Measurements from ENCODE around the gene CCDC146.

The CCDC146 gene

GRCh38 chr7:77247206-77247850, 124.9 kb downstream of the CCDC146 start:
- peak; percentile 74 for DNase-seq (ENCODE audit: low read depth, low spot score)
- no peak overlapping the region for H3K4me3 ChIP-seq (ENCODE audit: low read depth, low read length)
- in situ Hi-C loops (cut with HindIII; ENCODE audit: low sequenced_read_pairs), result no loop called here
- peak; percentile 88 for TF ChIP-seq CTCF (IDR thresholded peaks at IDR 0.05; ENCODE audit: low read depth, low read length)

- in situ Hi-C loops (cut with HindIII; ENCODE audit: low sequenced_read_pairs), result no loop called here
- H3K4me3 ChIP-seq (ENCODE audit: low read depth, low read length), result no peak overlapping the region
- no peak for DNase-seq (ENCODE audit: low read depth, low spot score)
- no peak for TF ChIP-seq CTCF (IDR thresholded peaks at IDR 0.05; ENCODE audit: low read depth, low read length)
Observed at GRCh38 chr7:77248154-77248553, 125.7 kb downstream of the CCDC146 start.

- in situ Hi-C loops (cut with HindIII; ENCODE audit: low sequenced_read_pairs), result no loop called here
Observed at GRCh38 chr7:77252506-77252905, 130.1 kb downstream of the CCDC146 start.

GRCh38 chr7:77253151-77253550, 130.7 kb downstream of the CCDC146 start:
- no peak for TF ChIP-seq CTCF (IDR thresholded peaks at IDR 0.05; ENCODE audit: low read depth, low read length)
- H3K4me3 ChIP-seq (ENCODE audit: low read depth, low read length), result no peak overlapping the region

More at GRCh38 chr7:77252506-77252905, 130.1 kb downstream of the CCDC146 start:
- H3K4me3 ChIP-seq (ENCODE audit: low read depth, low read length), result no peak overlapping the region
- no peak for TF ChIP-seq CTCF (IDR thresholded peaks at IDR 0.05; ENCODE audit: low read depth, low read length)
- DNase-seq (ENCODE audit: low read depth, low spot score), result no peak

GRCh38 chr7:77254429-77254828, 132.0 kb downstream of the CCDC146 start:
- H3K4me3 ChIP-seq (ENCODE audit: low read depth, low read length), result no peak overlapping the region
- in situ Hi-C loops (cut with HindIII; ENCODE audit: low sequenced_read_pairs), result no loop called here
- no peak for DNase-seq (ENCODE audit: low read depth, low spot score)
- no peak for TF ChIP-seq CTCF (IDR thresholded peaks at IDR 0.05; ENCODE audit: low read depth, low read length)

More at GRCh38 chr7:77253151-77253550, 130.7 kb downstream of the CCDC146 start:
- DNase-seq (ENCODE audit: low read depth, low spot score), result no peak
- in situ Hi-C loops (cut with HindIII; ENCODE audit: low sequenced_read_pairs), result no loop called here

- DNase-seq (ENCODE audit: low read depth, low spot score), result no peak
- H3K4me3 ChIP-seq (ENCODE audit: low read depth, low read length), result no peak overlapping the region
- in situ Hi-C loops (cut with HindIII; ENCODE audit: low sequenced_read_pairs), result no loop called here
- no peak for TF ChIP-seq CTCF (IDR thresholded peaks at IDR 0.05; ENCODE audit: low read depth, low read length)
Observed at GRCh38 chr7:77254915-77255314, 132.5 kb downstream of the CCDC146 start.
